NCI-H82 (cell line): ENCODE measurements around the gene POLG2.
"Not testable (repeated sequence)": the region's sequence is repeated elsewhere in the genome, so short reads cannot be mapped to it uniquely, and the experiment has no call there.

Source experiments
- DNase-seq: peaks from one replicate; lab custom pipeline; 2025; lab: John Stamatoyannopoulos, UW

Gene POLG2

GRCh38 chr17:64439956-64440355 lies 56.9 kb downstream of the POLG2 start:
- DNase-seq = no peak

- not testable (repeated sequence) for DNase-seq
These were observed 57.3 kb downstream of the POLG2 start for GRCh38 chr17:64439521-64439920.

- no peak for DNase-seq
These were observed 58.8 kb downstream of the POLG2 start for GRCh38 chr17:64437944-64438525.

GRCh38 chr17:64431534-64431933 lies 65.3 kb downstream of the POLG2 start:
- no peak for DNase-seq

GRCh38 chr17:64430036-64430435 lies 66.8 kb downstream of the POLG2 start:
- not testable (repeated sequence) for DNase-seq

GRCh38 chr17:64428406-64428805 lies 68.4 kb downstream of the POLG2 start:
- no peak for DNase-seq
